ENCODE results near the gene SUPT6H.
"Not testable (repeated sequence)": the region's sequence is repeated elsewhere in the genome, so short reads cannot be mapped to it uniquely, and the experiment has no call there.

Gene SUPT6H

GRCh38 chr17:28646039-28646754 lies 15.8 kb upstream of the SUPT6H start:
- DNase-seq (ENCODE audit: low spot score) = no peak

GRCh38 chr17:28648698-28649097 lies 13.3 kb upstream of the SUPT6H start:
- no peak for DNase-seq (ENCODE audit: low spot score)

- no peak for DNase-seq (ENCODE audit: low spot score)
Observed at GRCh38 chr17:28655160-28655559, 6.8 kb upstream of the SUPT6H start.

GRCh38 chr17:28657756-28658155 lies 4.2 kb upstream of the SUPT6H start:
- no peak for DNase-seq (ENCODE audit: low spot score)

- DNase-seq (ENCODE audit: low spot score) = not testable (repeated sequence)
Observed at GRCh38 chr17:28658342-28658741, 3.7 kb upstream of the SUPT6H start.

- DNase-seq (ENCODE audit: low spot score) = not testable (repeated sequence)
Observed at GRCh38 chr17:28658766-28659496, 3.1 kb upstream of the SUPT6H start.

- DNase-seq (ENCODE audit: low spot score) = not testable (repeated sequence)
Observed at GRCh38 chr17:28659497-28659881, 2.5 kb upstream of the SUPT6H start.

- DNase-seq (ENCODE audit: low spot score) = no peak
Observed at GRCh38 chr17:28662527-28662829, 473 bp downstream of the SUPT6H start.

- DNase-seq (ENCODE audit: low spot score) = no peak
Observed at GRCh38 chr17:28663723-28664122, 1.7 kb downstream of the SUPT6H start.

- no peak for DNase-seq (ENCODE audit: low spot score)
Observed at GRCh38 chr17:28665994-28666393, 4.0 kb downstream of the SUPT6H start.

- no peak for DNase-seq (ENCODE audit: low spot score)
Observed at GRCh38 chr17:28667870-28668269, 5.9 kb downstream of the SUPT6H start.

GRCh38 chr17:28669918-28670317 lies 7.9 kb downstream of the SUPT6H start:
- no peak for DNase-seq (ENCODE audit: low spot score)

- no peak for DNase-seq (ENCODE audit: low spot score)
Observed at GRCh38 chr17:28675490-28675889, 13.5 kb downstream of the SUPT6H start.

GRCh38 chr17:28675980-28676379 lies 14.0 kb downstream of the SUPT6H start:
- no peak for DNase-seq (ENCODE audit: low spot score)

- DNase-seq (ENCODE audit: low spot score) = no peak
Observed at GRCh38 chr17:28682655-28683054, 20.6 kb downstream of the SUPT6H start.

GRCh38 chr17:28684963-28685362 lies 23.0 kb downstream of the SUPT6H start:
- peak; percentile 95 for DNase-seq (ENCODE audit: low spot score)

- DNase-seq (ENCODE audit: low spot score) = no peak
Observed at GRCh38 chr17:28685366-28685765, 23.4 kb downstream of the SUPT6H start.

GRCh38 chr17:28686296-28686695 lies 24.3 kb downstream of the SUPT6H start:
- no peak for DNase-seq (ENCODE audit: low spot score)

GRCh38 chr17:28688481-28688880 lies 26.5 kb downstream of the SUPT6H start:
- no peak for DNase-seq (ENCODE audit: low spot score)

GRCh38 chr17:28689011-28689410 lies 27.0 kb downstream of the SUPT6H start:
- no peak for DNase-seq (ENCODE audit: low spot score)

GRCh38 chr17:28693869-28694268 lies 31.9 kb downstream of the SUPT6H start:
- no peak for DNase-seq (ENCODE audit: low spot score)

- DNase-seq (ENCODE audit: low spot score) = no peak
Observed at GRCh38 chr17:28698253-28698941, 36.4 kb downstream of the SUPT6H start.

GRCh38 chr17:28700278-28700677 lies 38.3 kb downstream of the SUPT6H start:
- DNase-seq (ENCODE audit: low spot score) = no peak
